BLaER1 treated with 17β-estradiol and CSF1 and Interleukin-3, amounts not matched to agents 10 nM and 100 nM (cell line): Measurements from ENCODE around the gene FOCAD.

Experiments used
- H3K27ac ChIP-seq, 11 experiments: shearing (Covaris generic); formaldehyde crosslinking; 2 replicates each; pipeline ENCODE4 v1.8.1; 2022
- H3K27me3 ChIP-seq, 11 experiments: shearing (Covaris generic); formaldehyde crosslinking; 2 replicates each; pipeline ENCODE4 v1.8.1; 2022
- H3K36me3 ChIP-seq, 11 experiments: shearing (Covaris generic); formaldehyde crosslinking; 2 replicates each; pipeline ENCODE4 v1.8.1; 2022
- H3K4me1 ChIP-seq, 10 experiments: shearing (Covaris generic); formaldehyde crosslinking; 2 replicates each; pipeline ENCODE4 v1.8.1; 2022
- H3K4me2 ChIP-seq, 11 experiments: shearing (Covaris generic); formaldehyde crosslinking; 2 replicates each; pipeline ENCODE4 v1.8.1; 2022
- H3K4me3 ChIP-seq, 10 experiments: shearing (Covaris generic); formaldehyde crosslinking; 2 replicates each; pipeline ENCODE4 v1.8.1; 2022
- H3K9ac ChIP-seq, 11 experiments: shearing (Covaris generic); formaldehyde crosslinking; 2 replicates each; pipeline ENCODE4 v1.8.1; 2022
- H3K9me3 ChIP-seq, 11 experiments: shearing (Covaris generic); formaldehyde crosslinking; replicated peaks in 1 of 11; 2 replicates each; pipeline ENCODE4 v1.8.1; 2022
- H4K20me1 ChIP-seq, 11 experiments: shearing (Covaris generic); formaldehyde crosslinking; 2 replicates each; pipeline ENCODE4 v1.8.1; 2022
- Cebpa-rat ChIP-seq, 11 experiments: shearing (Covaris generic); IDR thresholded peaks; 2 replicates each; pipeline ENCODE4 v1.8.1; 2022

The FOCAD gene

GRCh38 chr9:21023861-21024260, 339.8 kb downstream of the FOCAD start:
- H3K27ac ChIP-seq, result peak overlapping the region in 10 of 11 experiments; percentile 17 to 76 (median 60); a peak in 18 of 22 replicates
- TF ChIP-seq Cebpa-rat (IDR thresholded peaks at IDR 0.05), result peak in 5 of 11 experiments; percentile 26 to 74 (median 28); a peak in 6 of 22 replicates
- H3K4me2 ChIP-seq, result peak overlapping the region; percentile 14 to 78 (median 55); a peak in 21 of 22 replicates
- peaks cover 5 to 16% (median 13%) of the 10 kb centered on the region in 11 experiments; a peak in 15 of 22 replicates for H3K9me3 ChIP-seq
- peaks cover 11 to 48% (median 16%) of the 10 kb centered on the region in 10 experiments; a peak in 19 of 20 replicates for H3K4me1 ChIP-seq
- H3K9ac ChIP-seq, result peak overlapping the region in 5 of 11 experiments; percentile 36 to 55 (median 48); a peak in 8 of 22 replicates
- H3K4me3 ChIP-seq, result peak overlapping the region in 3 of 10 experiments; percentile 14 to 20 (median 15); a peak in 3 of 20 replicates
- H3K27me3 ChIP-seq, result no peaks in the 10 kb centered on the region
- H3K36me3 ChIP-seq, result peaks cover 0 to 12% (median 5%) of the 10 kb centered on the region in 11 experiments; a peak in 9 of 22 replicates
- H4K20me1 ChIP-seq, result no peaks in the 10 kb centered on the region

GRCh38 chr9:21027295-21027694, 343.2 kb downstream of the FOCAD start:
- Histone ChIP-seq H3K4me3 (no peak overlapping the region), H3K4me1 (peaks cover 27 to 82% (median 35%) of the 10 kb centered on the region in 10 experiments), H4K20me1 (no peaks in the 10 kb centered on the region), H3K27ac (peak overlapping the region in 2 of 11 experiments; percentile 62 to 86; a peak in 2 of 22 replicates), H3K36me3 (peaks cover 0 to 12% (median 5%) of the 10 kb centered on the region in 11 experiments; a peak in 9 of 22 replicates), H3K9me3 (peaks cover under 1 to 17% (median 8%) of the 10 kb centered on the region in 11 experiments; a peak in 14 of 22 replicates), H3K9ac (no peak overlapping the region), H3K4me2 (peak overlapping the region in 3 of 11 experiments; percentile 70 to 92 (median 71); a peak in 6 of 22 replicates), H3K27me3 (peaks cover 0 to 9% (median 0%) of the 10 kb centered on the region in 11 experiments; a peak in 3 of 22 replicates)
- no peak for TF ChIP-seq Cebpa-rat (IDR thresholded peaks at IDR 0.05)

GRCh38 chr9:21028466-21028865, 344.4 kb downstream of the FOCAD start:
- peaks cover 0 to 9% (median 0%) of the 10 kb centered on the region in 11 experiments; a peak in 3 of 22 replicates for H3K27me3 ChIP-seq
- H3K4me1 ChIP-seq, result peaks cover 27 to 80% (median 34%) of the 10 kb centered on the region in 10 experiments
- no peaks in the 10 kb centered on the region for H4K20me1 ChIP-seq
- H3K4me3 ChIP-seq, result no peak overlapping the region
- H3K36me3 ChIP-seq, result peaks cover 0 to 12% (median 5%) of the 10 kb centered on the region in 11 experiments; a peak in 9 of 22 replicates
- peak overlapping the region in 1 of 11 experiments; percentile 50; a peak in 2 of 22 replicates for H3K9ac ChIP-seq
- peaks cover 0 to 14% (median 3%) of the 10 kb centered on the region in 11 experiments; a peak in 12 of 22 replicates for H3K9me3 ChIP-seq
- peak overlapping the region in 4 of 11 experiments; percentile 70 to 92 (median 86); a peak in 7 of 22 replicates for H3K4me2 ChIP-seq
- no peak for TF ChIP-seq Cebpa-rat (IDR thresholded peaks at IDR 0.05)
- peak overlapping the region in 3 of 11 experiments; percentile 62 to 86 (median 69); a peak in 8 of 22 replicates for H3K27ac ChIP-seq

- Histone ChIP-seq H3K9me3 (peaks cover 0 to 12% (median 0%) of the 10 kb centered on the region in 11 experiments; a peak in 4 of 22 replicates), H4K20me1 (no peaks in the 10 kb centered on the region), H3K36me3 (peaks cover 0 to 12% (median 5%) of the 10 kb centered on the region in 11 experiments; a peak in 9 of 22 replicates), H3K9ac (no peak overlapping the region), H3K27me3 (peaks cover 0 to 9% (median 0%) of the 10 kb centered on the region in 11 experiments; a peak in 3 of 22 replicates), H3K27ac (peak overlapping the region in 1 of 11 experiments; percentile 86; a peak in 1 of 22 replicates), H3K4me2 (peak overlapping the region in 4 of 11 experiments; percentile 30 to 92 (median 86); a peak in 6 of 22 replicates), H3K4me3 (no peak overlapping the region), H3K4me1 (peaks cover 16 to 68% (median 22%) of the 10 kb centered on the region in 10 experiments; a peak in 19 of 20 replicates)
- TF ChIP-seq Cebpa-rat (IDR thresholded peaks at IDR 0.05), result no peak
These were observed 345.6 kb downstream of the FOCAD start for GRCh38 chr9:21029661-21030060.

GRCh38 chr9:21030389-21031035, 346.5 kb downstream of the FOCAD start:
- Histone ChIP-seq H3K9ac (peak overlapping the region in 8 of 11 experiments; percentile 66 to 84 (median 72); a peak in 16 of 22 replicates), H4K20me1 (no peaks in the 10 kb centered on the region), H3K27ac (peak overlapping the region in 8 of 11 experiments; percentile 57 to 86 (median 68); a peak in 15 of 22 replicates), H3K4me3 (peak overlapping the region; percentile 52 to 76 (median 64); a peak in 17 of 20 replicates), H3K4me1 (peaks cover 15 to 65% (median 20%) of the 10 kb centered on the region in 10 experiments; a peak in 19 of 20 replicates), H3K4me2 (peak overlapping the region; percentile 64 to 93 (median 85)), H3K27me3 (peaks cover 0 to 9% (median 0%) of the 10 kb centered on the region in 11 experiments; a peak in 3 of 22 replicates), H3K36me3 (peaks cover 0 to 11% (median 5%) of the 10 kb centered on the region in 11 experiments; a peak in 9 of 22 replicates), H3K9me3 (peaks cover 0 to 12% (median 0%) of the 10 kb centered on the region in 11 experiments; a peak in 4 of 22 replicates)
- no peak for TF ChIP-seq Cebpa-rat (IDR thresholded peaks at IDR 0.05)

DNA sequence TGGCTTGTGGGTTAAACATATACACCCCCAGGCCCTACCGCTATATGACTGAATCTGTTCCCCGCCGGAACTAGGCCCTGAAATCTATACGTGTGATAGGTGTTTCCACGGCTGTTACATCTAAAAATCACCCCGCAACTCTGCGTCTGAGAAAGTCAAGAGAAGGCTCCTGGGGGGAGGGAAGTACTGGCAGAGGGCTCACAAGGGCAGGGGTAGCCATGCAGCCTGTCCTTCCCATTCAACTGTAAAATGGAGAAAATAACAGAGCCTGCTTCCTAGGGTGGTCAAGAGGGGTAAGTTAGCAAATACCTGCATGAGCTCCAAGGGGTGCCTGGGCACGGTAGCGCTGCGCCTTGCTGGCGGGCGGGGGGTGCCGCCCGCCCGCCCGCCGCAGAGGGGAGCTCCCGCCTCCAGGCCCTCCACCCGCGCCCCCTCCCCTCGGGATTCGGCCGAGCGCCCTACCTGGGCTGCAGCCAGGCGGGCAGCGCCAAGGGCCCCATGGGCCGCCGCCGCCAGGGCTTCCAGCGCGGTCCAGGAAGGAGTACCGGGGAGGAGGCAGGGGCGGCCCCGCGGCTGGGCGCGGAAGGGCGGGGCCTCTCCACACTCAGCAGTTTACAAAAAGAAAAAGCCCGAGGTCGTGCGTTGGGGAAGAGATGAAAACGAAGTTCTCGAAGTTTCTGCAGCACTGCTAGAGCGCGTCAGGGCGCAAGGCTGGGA, 347.2 kb downstream of the FOCAD start, which contains the start of gene HACD4:
Gene HACD4, minus strand, starts transcription at position 550 of the 717 bp plus-strand sequence. Its CDS starts 50 bp downstream, at position 500.
- H3K4me3 ChIP-seq, result peak within 1 kb of the TSS; percentile 52 to 76 (median 64)
- H3K4me1 ChIP-seq, result peaks cover 15 to 62% (median 20%) of the 10 kb centered on the region in 10 experiments; a peak in 19 of 20 replicates
- peak within 1 kb of the TSS; percentile 16 to 86 (median 65); a peak in 19 of 22 replicates for H3K27ac ChIP-seq
- peaks cover 0 to 4% (median 0%) of the 10 kb centered on the region in 11 experiments; a peak in 6 of 22 replicates for H3K36me3 ChIP-seq
- peaks cover 0 to 9% (median 0%) of the 10 kb centered on the region in 11 experiments; a peak in 3 of 22 replicates for H3K27me3 ChIP-seq
- H3K9ac ChIP-seq, result peak within 1 kb of the TSS; percentile 66 to 84 (median 71); a peak in 21 of 22 replicates
- TF ChIP-seq Cebpa-rat (IDR thresholded peaks at IDR 0.05), result no peak
- H3K9me3 ChIP-seq, result peaks cover 0 to 12% (median 0%) of the 10 kb centered on the region in 11 experiments; a peak in 4 of 22 replicates
- H4K20me1 ChIP-seq, result no peaks in the 10 kb centered on the region
- H3K4me2 ChIP-seq, result peak within 1 kb of the TSS; percentile 64 to 93 (median 85)

DNA sequence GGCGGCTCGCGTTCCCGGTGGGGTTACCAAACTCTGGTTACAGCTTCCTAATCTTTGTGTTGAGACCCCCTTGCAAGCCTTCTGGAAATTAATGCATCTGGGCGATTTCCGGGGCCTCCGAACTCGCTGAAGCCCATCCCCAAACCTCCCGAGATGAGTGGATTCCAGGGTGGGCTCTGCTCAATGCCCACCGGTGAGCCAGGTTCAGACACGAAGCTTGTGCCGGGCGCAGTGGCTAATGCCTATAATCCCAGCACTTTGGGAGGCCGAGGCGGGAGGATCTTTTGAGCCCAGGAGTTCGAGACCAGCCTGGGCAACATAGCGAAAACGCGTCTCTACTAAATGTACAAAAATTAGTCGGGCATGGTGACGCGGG, 347.7 kb downstream of the FOCAD start:
- peak overlapping the region; percentile 16 to 86 (median 65); a peak in 18 of 22 replicates for H3K27ac ChIP-seq
- peak overlapping the region; percentile 66 to 84 (median 71); a peak in 21 of 22 replicates for H3K9ac ChIP-seq
- peak overlapping the region; percentile 64 to 93 (median 85) for H3K4me2 ChIP-seq
- H3K36me3 ChIP-seq, result no peaks in the 10 kb centered on the region
- H3K4me3 ChIP-seq, result peak overlapping the region; percentile 52 to 76 (median 64)
- H4K20me1 ChIP-seq, result no peaks in the 10 kb centered on the region
- H3K4me1 ChIP-seq, result peaks cover 15 to 57% (median 20%) of the 10 kb centered on the region in 10 experiments; a peak in 19 of 20 replicates
- H3K27me3 ChIP-seq, result peaks cover 0 to 9% (median 0%) of the 10 kb centered on the region in 11 experiments; a peak in 3 of 22 replicates
- H3K9me3 ChIP-seq, result peaks cover 0 to 12% (median 0%) of the 10 kb centered on the region in 11 experiments; a peak in 5 of 22 replicates
- no peak for TF ChIP-seq Cebpa-rat (IDR thresholded peaks at IDR 0.05)
